A673 (cell line): ENCODE results near the gene POM121L12. TPM values are rescaled to one million over a fixed set of nuclear protein-coding genes. Genes with fewer than 3 reads are reported as not detected.

Source experiments
- BruUV-seq: library from RNA; stranded (reverse); fragments of 400-500 nt; replicated peaks from 2 replicates; lab custom pipeline; 2021; lab: Mats Ljungman, UMichigan
- CTCF ChIA-PET: fragments of 300-600 bp; sonication (Branson Sonifier 250); formaldehyde crosslinking; loops from one replicate; lab custom pipeline; 2022; ENCODE audit warnings: antibody characterized with exemption; lab: Charles Lee
- POLR2A ChIA-PET: fragments of 300-600 bp; sonication (Branson Sonifier 250); formaldehyde crosslinking; loops from one replicate; lab custom pipeline; 2022; ENCODE audit warnings: antibody characterized with exemption; ENCODE audit not compliant: low non-redundant PET; lab: Charles Lee
- DNase-seq: peaks from one replicate; pipeline ENCODE4 v3.0.0-alpha.2; 2015; ENCODE audit warnings: low spot score
- H3K27ac ChIP-seq: fragments of 200-600 bp; sonication (generic); 2 replicates; pipeline ENCODE4 v1.5.1; 2016; ENCODE audit warnings: mixed run types, low read depth, mild to moderate bottlenecking, mixed read lengths, antibody characterized with exemption, low read length; ENCODE audit not compliant: poor library complexity, severe bottlenecking
- H3K27me3 ChIP-seq: fragments of 200-600 bp; sonication (generic); replicated peaks from 2 replicates; pipeline ENCODE4 v1.6.1; 2017; ENCODE audit warnings: mixed run types, low read depth, mild to moderate bottlenecking, mixed read lengths, antibody characterized with exemption, low read length; ENCODE audit not compliant: insufficient read depth, poor library complexity
- H3K36me3 ChIP-seq: fragments of 200-600 bp; sonication (generic); 2 replicates; pipeline ENCODE4 v1.6.1; 2016; ENCODE audit warnings: mixed run types, mild to moderate bottlenecking, mixed read lengths, antibody characterized with exemption, low read length; ENCODE audit not compliant: insufficient read depth, poor library complexity, severe bottlenecking
- H3K4me1 ChIP-seq: fragments of 200-600 bp; sonication (generic); 2 replicates; pipeline ENCODE4 v1.6.1; 2017; ENCODE audit warnings: mixed run types, mild to moderate bottlenecking, mixed read lengths, antibody characterized with exemption, low read length; ENCODE audit not compliant: insufficient read depth, poor library complexity, severe bottlenecking
- H3K4me3 ChIP-seq: fragments of 200-600 bp; sonication (generic); 2 replicates; pipeline ENCODE4 v1.5.1; 2016; ENCODE audit warnings: low read depth, mixed run types, mild to moderate bottlenecking, mixed read lengths, low read length; ENCODE audit not compliant: poor library complexity, severe bottlenecking
- H3K9me3 ChIP-seq: fragments of 200-600 bp; sonication (generic); 2 replicates; pipeline ENCODE4 v1.6.1; 2016; ENCODE audit warnings: mixed run types, low read depth, mild to moderate bottlenecking, mixed read lengths, antibody characterized with exemption, low read length; ENCODE audit not compliant: poor library complexity, severe bottlenecking
- CTCF ChIP-seq: fragments of 300-800, 200-600 bp; sonication (generic); conservative IDR thresholded peaks from 2 replicates; pipeline ENCODE4 v1.5.1; 2017; ENCODE audit warnings: low read depth, mild to moderate bottlenecking, antibody characterized with exemption, low read length, moderate library complexity, mixed read lengths
- EZH2 ChIP-seq: fragments of 200-600 bp; sonication (generic); IDR thresholded peaks from 2 replicates; pipeline ENCODE4 v1.6.1; 2017; ENCODE audit warnings: borderline replicate concordance, low read depth, mild to moderate bottlenecking, mixed read lengths, antibody characterized with exemption, low read length; ENCODE audit not compliant: poor library complexity, severe bottlenecking
- intact Hi-C: fragments of 100-400 bp; cut with micrococcal nuclease; formaldehyde crosslinking; loops from one replicate; pipeline ENCODE4 v1.10.0; 2022; ENCODE audit not compliant: unreplicated experiment
- total RNA-seq: library from RNA; stranded (reverse); gene quantifications from 2 replicates; pipeline ENCODE4 v1.2.3, GENCODE V29; 2021

POM121L12 gene
- total RNA-seq, 1 experiment from 2014 or later: not detected

- intact Hi-C loops: no loop called here
- BruUV-seq: no TSS peak
- CTCF ChIA-PET: no interaction called here
Observed at GRCh38 chr7:53022893-53023292, 12.5 kb upstream of the POM121L12 start.

GRCh38 chr7:53048638-53049037, 13.2 kb downstream of the POM121L12 start:
- no TSS peak for BruUV-seq
- Histone ChIP-seq H3K36me3 (no peaks in the 10 kb centered on the region), H3K27me3 (no peaks in the 10 kb centered on the region), H3K27ac (no peak overlapping the region), H3K4me1 (no peaks in the 10 kb centered on the region), H3K9me3 (peaks cover 40% of the 10 kb centered on the region), H3K4me3 (no peak overlapping the region)
- DNase-seq: no peak
- intact Hi-C loops: no loop called here
- ChIA-PET POLR2A (no interaction called here), CTCF (no interaction called here)
- no peak for TF ChIP-seq CTCF
- TF ChIP-seq EZH2: no peak

More at GRCh38 chr7:53022893-53023292, 12.5 kb upstream of the POM121L12 start:
- H3K27ac ChIP-seq: no peak overlapping the region
- DNase-seq: no peak
- no peak overlapping the region for H3K4me3 ChIP-seq
- H3K27me3 ChIP-seq: no peaks in the 10 kb centered on the region
- POLR2A ChIA-PET: no interaction called here
- H3K9me3 ChIP-seq: peaks cover 43% of the 10 kb centered on the region
- no peaks in the 10 kb centered on the region for H3K4me1 ChIP-seq
- TF ChIP-seq CTCF (no peak), EZH2 (no peak)
- no peaks in the 10 kb centered on the region for H3K36me3 ChIP-seq

- Histone ChIP-seq H3K4me1 (no peaks in the 10 kb centered on the region), H3K4me3 (no peak overlapping the region), H3K27me3 (no peaks in the 10 kb centered on the region), H3K27ac (no peak overlapping the region), H3K9me3 (peaks cover 48% of the 10 kb centered on the region), H3K36me3 (no peaks in the 10 kb centered on the region)
- POLR2A ChIA-PET: no interaction called here
- no peak for TF ChIP-seq EZH2
- TF ChIP-seq CTCF: no peak
- CTCF ChIA-PET: no interaction called here
- DNase-seq: no peak
- no TSS peak for BruUV-seq
- intact Hi-C loops: no loop called here
Observed at GRCh38 chr7:53050433-53050832, 15.0 kb downstream of the POM121L12 start.
